Neuronal stem cell (in vitro differentiated cells): Measurements from ENCODE around the gene NFX1.

Source experiments
- DNase-seq: peaks from one replicate; pipeline ENCODE4 v3.0.0-alpha.2; 2013; ENCODE audit warnings: low spot score
- H2AFZ ChIP-seq: one replicate; pipeline ENCODE4 v1.6.1; 2013; ENCODE audit warnings: mild to moderate bottlenecking, low read length, inconsistent platforms
- H2AK5ac ChIP-seq: 2 replicates; pipeline ENCODE4 v1.6.1; 2013; ENCODE audit warnings: low read depth, mild to moderate bottlenecking, inconsistent platforms, low read length, moderate library complexity, mixed read lengths
- H2BK120ac ChIP-seq: 2 replicates; pipeline ENCODE4 v1.6.1; 2013; ENCODE audit warnings: low read depth, mild to moderate bottlenecking, inconsistent platforms, low read length, moderate library complexity, mixed read lengths
- H2BK12ac ChIP-seq: one replicate; pipeline ENCODE4 v1.6.1; 2013; ENCODE audit warnings: low read length, inconsistent platforms
- H2BK15ac ChIP-seq: 2 replicates; pipeline ENCODE4 v1.6.1; 2013; ENCODE audit warnings: mild to moderate bottlenecking, low read length, inconsistent platforms, mixed read lengths
- H2BK5ac ChIP-seq: one replicate; pipeline ENCODE4 v1.6.1; 2013; ENCODE audit warnings: inconsistent platforms, mild to moderate bottlenecking, low read length, moderate library complexity
- H3K14ac ChIP-seq: one replicate; pipeline ENCODE4 v1.6.1; 2013; ENCODE audit warnings: low read length, inconsistent platforms
- H3K18ac ChIP-seq: 2 replicates; pipeline ENCODE4 v1.6.1; 2013; ENCODE audit warnings: low read length, inconsistent platforms
- H3K23ac ChIP-seq: 2 replicates; pipeline ENCODE4 v1.6.1; 2013; ENCODE audit warnings: low read depth, mild to moderate bottlenecking, mixed read lengths, low read length, inconsistent platforms; ENCODE audit not compliant: poor library complexity
- H3K27ac ChIP-seq: replicated peaks from 3 replicates; pipeline ENCODE4 v1.5.1; 2013; ENCODE audit warnings: low read length, inconsistent platforms
- H3K27me3 ChIP-seq, 3 experiments: 2 replicates each; pipeline ENCODE4 v1.6.1; 2013; ENCODE audit warnings: low read length in 3 of 3, mild to moderate bottlenecking in 2 of 3, inconsistent platforms in 1 of 3, low read depth in 1 of 3, mixed read lengths in 1 of 3, moderate library complexity in 1 of 3; ENCODE audit not compliant: control insufficient read depth in 3 of 3, insufficient read depth in 3 of 3
- H3K36me3 ChIP-seq, 2 donors: replicated peaks in 1 of 2; 2 replicates each; pipeline ENCODE4 v1.6.1; 2013; ENCODE audit warnings: low read length in 2 of 2; ENCODE audit not compliant: control insufficient read depth in 2 of 2, insufficient read depth in 2 of 2
- H3K4ac ChIP-seq: 2 replicates; pipeline ENCODE4 v1.6.1; 2013; ENCODE audit warnings: inconsistent platforms, mild to moderate bottlenecking, low read length, moderate library complexity
- H3K4me1 ChIP-seq, 2 donors: 1 replicate in 1 of 2; 2 replicates in 1 of 2; pipeline ENCODE4 v1.6.1; 2013; ENCODE audit warnings: low read length in 2 of 2, low read depth in 1 of 2; ENCODE audit not compliant: control insufficient read depth in 2 of 2, insufficient read depth in 1 of 2
- H3K4me2 ChIP-seq: one replicate; pipeline ENCODE4 v1.6.1; 2013; ENCODE audit warnings: mild to moderate bottlenecking, low read length, inconsistent platforms; ENCODE audit not compliant: insufficient read depth, poor library complexity, severe bottlenecking
- H3K4me3 ChIP-seq, 2 donors: 2 replicates each; pipeline ENCODE4 v1.5.1; 2013; ENCODE audit warnings: low read length in 2 of 2, mild to moderate bottlenecking in 2 of 2, inconsistent platforms in 1 of 2, moderate library complexity in 1 of 2
- H3K79me1 ChIP-seq: one replicate; pipeline ENCODE4 v1.6.1; 2013; ENCODE audit warnings: low read depth, mild to moderate bottlenecking, inconsistent platforms, low read length, moderate library complexity
- H3K9ac ChIP-seq: one replicate; pipeline ENCODE4 v1.6.1; 2013; ENCODE audit warnings: mild to moderate bottlenecking, low read depth, low read length, inconsistent platforms; ENCODE audit not compliant: poor library complexity
- H3K9me3 ChIP-seq, 2 donors: replicated peaks in 1 of 2; 2 replicates each; pipeline versions ENCODE3 to v1.6.1; 2013; ENCODE audit warnings: low read length in 2 of 2, mild to moderate bottlenecking in 2 of 2, inconsistent platforms in 1 of 2, low read depth in 1 of 2, mixed read lengths in 1 of 2, moderate library complexity in 1 of 2; ENCODE audit not compliant: control insufficient read depth in 2 of 2, insufficient read depth in 1 of 2
- H4K8ac ChIP-seq: one replicate; pipeline ENCODE4 v1.6.1; 2013; ENCODE audit warnings: low read depth, mild to moderate bottlenecking, inconsistent platforms, low read length, moderate library complexity
- H4K91ac ChIP-seq: one replicate; pipeline ENCODE4 v1.6.1; 2013; ENCODE audit warnings: low read length, low read depth, mild to moderate bottlenecking, inconsistent platforms; ENCODE audit not compliant: poor library complexity
- WGBS, 2 donors: extraction: QIAGEN DNeasy Blood & Tissue Kit; methylation state at CpG; one replicate each; pipeline ENCODE4 v1.1.7; 2013; ENCODE audit warnings: missing lambda C conversion rate in 2 of 2, mixed read lengths in 1 of 2; ENCODE audit not compliant: insufficient read length in 2 of 2, insufficient replicate concordance in 1 of 2; ENCODE audit errors: extremely low coverage in 2 of 2; 5-methylcytosine and 5-hydroxymethylcytosine counted together

NFX1 gene

DNA sequence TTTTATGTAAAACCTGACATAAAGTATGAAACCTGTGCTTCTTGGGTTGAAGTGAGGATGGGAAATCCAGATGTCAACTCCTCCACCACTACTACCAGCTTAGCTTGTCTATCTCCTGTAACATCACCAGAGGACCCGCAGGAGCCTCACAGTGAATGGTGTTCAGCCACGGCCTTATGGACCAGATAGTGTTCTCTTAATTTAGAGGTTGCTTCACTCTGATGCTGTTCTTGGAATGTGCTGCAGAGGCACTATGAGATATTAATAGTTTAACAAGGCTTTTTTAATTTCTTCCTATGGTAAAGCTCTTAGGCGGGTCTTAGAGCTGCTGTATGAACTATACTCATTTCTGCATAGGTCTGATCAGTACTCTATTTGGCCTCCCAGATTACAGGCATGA is 27.9 kb downstream of the NFX1 start:
- H4K91ac ChIP-seq, result no peak overlapping the region
- H3K14ac ChIP-seq, result no peak overlapping the region
- no peak overlapping the region for H3K4ac ChIP-seq
- no CpG with 5 or more reads among the region's 3 CpGs for WGBS, 2 donors
- no peak overlapping the region for H2BK12ac ChIP-seq
- no peak overlapping the region for H2AK5ac ChIP-seq
- peaks cover 0 to 2% of the 10 kb centered on the region in 2 donors for H3K9me3 ChIP-seq
- no peaks in the 10 kb centered on the region for H3K79me1 ChIP-seq
- no peak overlapping the region for H3K4me3 ChIP-seq
- H3K27ac ChIP-seq, result no peak overlapping the region
- H2BK120ac ChIP-seq, result no peak overlapping the region
- H3K4me2 ChIP-seq, result no peak overlapping the region
- H3K27me3 ChIP-seq, result no peaks in the 10 kb centered on the region
- DNase-seq, result no peak
- H2BK5ac ChIP-seq, result no peak overlapping the region
- peaks cover 31 to 94% of the 10 kb centered on the region in 2 donors for H3K36me3 ChIP-seq
- no peak overlapping the region for H3K18ac ChIP-seq
- no peak overlapping the region for H4K8ac ChIP-seq
- H2BK15ac ChIP-seq, result no peak overlapping the region
- H3K9ac ChIP-seq, result no peak overlapping the region
- no peak overlapping the region for H2AFZ ChIP-seq
- no peaks in the 10 kb centered on the region for H3K4me1 ChIP-seq
- no peak overlapping the region for H3K23ac ChIP-seq

DNA sequence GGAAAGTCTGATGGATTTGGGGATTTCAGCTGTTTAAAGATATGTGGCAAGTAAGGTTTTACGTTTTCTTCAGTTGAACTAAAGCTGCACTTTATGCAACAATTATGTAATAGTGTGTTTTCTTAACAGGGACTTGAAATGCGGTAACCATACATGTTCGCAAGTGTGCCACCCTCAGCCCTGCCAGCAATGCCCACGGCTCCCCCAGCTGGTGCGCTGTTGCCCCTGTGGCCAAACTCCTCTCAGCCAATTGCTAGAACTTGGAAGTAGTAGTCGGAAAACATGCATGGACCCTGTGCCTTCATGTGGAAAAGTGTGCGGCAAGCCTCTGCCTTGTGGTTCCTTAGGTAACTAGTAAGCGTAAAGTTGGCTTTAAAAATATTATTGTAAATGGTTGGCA is 28.5 kb downstream of the NFX1 start:
- no peaks in the 10 kb centered on the region for H3K4me1 ChIP-seq
- H2BK120ac ChIP-seq, result no peak overlapping the region
- no peak overlapping the region for H2BK12ac ChIP-seq
- no peaks in the 10 kb centered on the region for H3K79me1 ChIP-seq
- no peaks in the 10 kb centered on the region for H3K27me3 ChIP-seq
- no peaks in the 10 kb centered on the region for H3K9me3 ChIP-seq
- no peak overlapping the region for H2AFZ ChIP-seq
- no peak overlapping the region for H4K91ac ChIP-seq
- no peak overlapping the region for H3K9ac ChIP-seq
- no peak for DNase-seq
- H3K14ac ChIP-seq, result no peak overlapping the region
- H3K27ac ChIP-seq, result no peak overlapping the region
- H3K4ac ChIP-seq, result no peak overlapping the region
- no peak overlapping the region for H3K4me2 ChIP-seq
- H3K36me3 ChIP-seq, result peaks cover 27 to 92% of the 10 kb centered on the region in 2 donors
- H3K18ac ChIP-seq, result no peak overlapping the region
- H4K8ac ChIP-seq, result no peak overlapping the region
- H3K4me3 ChIP-seq, result no peak overlapping the region
- H2AK5ac ChIP-seq, result no peak overlapping the region
- H2BK15ac ChIP-seq, result no peak overlapping the region
- no peak overlapping the region for H2BK5ac ChIP-seq
- no CpG with 5 or more reads among the region's 8 CpGs for WGBS, 2 donors
- no peak overlapping the region for H3K23ac ChIP-seq

DNA sequence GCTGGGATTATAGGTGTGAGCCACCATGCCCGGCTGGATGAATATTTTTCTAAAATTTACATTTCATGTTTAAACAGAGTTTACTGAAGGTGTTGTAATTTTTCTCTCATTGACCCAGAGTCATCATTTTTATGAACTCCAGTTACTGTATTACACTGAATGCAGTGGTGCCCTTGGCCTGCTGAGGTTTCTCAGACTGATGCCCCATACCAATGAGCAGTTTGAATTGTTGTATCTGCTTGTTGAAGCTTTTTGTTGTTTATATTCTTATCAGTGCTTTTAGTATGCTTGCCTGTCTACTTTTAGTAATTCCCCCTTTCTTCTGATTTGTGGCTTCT is 29.9 kb downstream of the NFX1 start:
- Histone ChIP-seq H3K4ac (no peak overlapping the region), H2BK120ac (no peak overlapping the region), H2AK5ac (no peak overlapping the region), H4K91ac (no peak overlapping the region), H3K79me1 (no peaks in the 10 kb centered on the region), H2BK15ac (no peak overlapping the region), H2BK12ac (no peak overlapping the region), H4K8ac (no peak overlapping the region), H3K4me2 (no peak overlapping the region), H3K9me3 (no peaks in the 10 kb centered on the region), H3K23ac (no peak overlapping the region), H3K4me3 (no peak overlapping the region), H2AFZ (no peak overlapping the region), H3K18ac (no peak overlapping the region), H3K14ac (no peak overlapping the region), H3K4me1 (no peaks in the 10 kb centered on the region), H3K9ac (no peak overlapping the region), H2BK5ac (no peak overlapping the region), H3K27ac (no peak overlapping the region), H3K36me3 (peaks cover 26 to 84% of the 10 kb centered on the region in 2 donors), H3K27me3 (no peaks in the 10 kb centered on the region)
- DNase-seq, result no peak
- no CpG with 5 or more reads among the region's 1 CpG for WGBS, 2 donors

DNA sequence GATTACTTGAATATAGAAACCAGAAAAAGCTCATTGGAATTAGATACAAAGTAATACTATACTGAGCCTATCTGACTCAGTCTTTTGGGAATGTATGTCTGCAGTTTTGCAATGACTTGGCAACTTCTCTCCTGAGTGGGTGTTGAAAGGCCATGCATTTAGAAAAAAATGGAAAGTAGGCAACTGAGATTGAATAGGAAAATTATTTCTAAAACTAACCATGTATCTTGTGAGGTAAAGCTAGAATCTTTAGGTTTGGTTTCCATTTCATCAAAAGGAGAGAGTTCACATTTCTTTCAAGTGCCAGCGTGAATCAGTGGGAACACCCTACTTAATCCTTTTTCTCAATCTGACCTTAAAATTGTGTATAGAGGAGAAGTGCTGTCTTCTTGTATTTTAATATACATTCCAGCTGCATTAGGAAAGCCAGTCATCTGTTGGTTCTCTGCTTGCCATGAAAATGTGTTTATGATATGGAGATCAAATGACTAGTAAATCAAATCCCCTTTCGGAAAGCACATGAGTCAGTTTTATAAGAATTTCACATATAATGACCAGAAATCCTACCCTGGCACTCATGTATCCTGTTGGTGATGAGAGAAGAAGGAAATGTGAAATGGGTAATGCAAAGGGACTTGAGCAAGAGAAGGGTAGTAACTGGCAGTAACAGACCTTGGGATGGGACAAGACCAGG is 30.4 kb downstream of the NFX1 start:
- no peak overlapping the region for H3K23ac ChIP-seq
- WGBS, 2 donors, result no CpG with 5 or more reads among the region's 2 CpGs
- no peak overlapping the region for H3K4me3 ChIP-seq

More for the DNA sequence above, 30.4 kb downstream of the NFX1 start:
- Histone ChIP-seq H3K36me3 (peaks cover 23 to 80% of the 10 kb centered on the region in 2 donors), H2BK120ac (no peak overlapping the region), H3K9ac (no peak overlapping the region), H4K8ac (no peak overlapping the region), H3K9me3 (no peaks in the 10 kb centered on the region), H3K18ac (no peak overlapping the region), H4K91ac (no peak overlapping the region), H3K27me3 (no peaks in the 10 kb centered on the region), H3K27ac (no peak overlapping the region), H2BK5ac (no peak overlapping the region), H3K79me1 (no peaks in the 10 kb centered on the region), H3K14ac (no peak overlapping the region), H2AK5ac (no peak overlapping the region), H3K4ac (no peak overlapping the region), H2BK15ac (no peak overlapping the region), H3K4me2 (no peak overlapping the region), H2BK12ac (no peak overlapping the region), H2AFZ (no peak overlapping the region), H3K4me1 (no peaks in the 10 kb centered on the region)
- no peak for DNase-seq
